ENCODE measurements around the gene ARPC5. TPM values are rescaled to one million over a fixed set of nuclear protein-coding genes. Genes with fewer than 3 reads are reported as not detected.

The ARPC5 gene
- total RNA-seq, 1 experiment from 2014 or later, result 104 TPM

- TF ChIP-seq, protein P1, sequence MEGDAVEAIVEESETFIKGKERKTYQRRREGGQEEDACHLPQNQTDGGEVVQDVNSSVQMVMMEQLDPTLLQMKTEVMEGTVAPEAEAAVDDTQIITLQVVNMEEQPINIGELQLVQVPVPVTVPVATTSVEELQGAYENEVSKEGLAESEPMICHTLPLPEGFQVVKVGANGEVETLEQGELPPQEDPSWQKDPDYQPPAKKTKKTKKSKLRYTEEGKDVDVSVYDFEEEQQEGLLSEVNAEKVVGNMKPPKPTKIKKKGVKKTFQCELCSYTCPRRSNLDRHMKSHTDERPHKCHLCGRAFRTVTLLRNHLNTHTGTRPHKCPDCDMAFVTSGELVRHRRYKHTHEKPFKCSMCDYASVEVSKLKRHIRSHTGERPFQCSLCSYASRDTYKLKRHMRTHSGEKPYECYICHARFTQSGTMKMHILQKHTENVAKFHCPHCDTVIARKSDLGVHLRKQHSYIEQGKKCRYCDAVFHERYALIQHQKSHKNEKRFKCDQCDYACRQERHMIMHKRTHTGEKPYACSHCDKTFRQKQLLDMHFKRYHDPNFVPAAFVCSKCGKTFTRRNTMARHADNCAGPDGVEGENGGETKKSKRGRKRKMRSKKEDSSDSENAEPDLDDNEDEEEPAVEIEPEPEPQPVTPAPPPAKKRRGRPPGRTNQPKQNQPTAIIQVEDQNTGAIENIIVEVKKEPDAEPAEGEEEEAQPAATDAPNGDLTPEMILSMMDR (IDR thresholded peaks at IDR 0.05), result no peak
- TF ChIP-seq SIN3A (IDR thresholded peaks at IDR 0.05; ENCODE audit: borderline replicate concordance, insufficient read depth, low read depth, low read length) (no peak), TCF7L2 (IDR thresholded peaks at IDR 0.05; ENCODE audit: low read depth, low read length) (no peak), POLR2AphosphoS5 (IDR thresholded peaks at IDR 0.05; ENCODE audit: low read depth, low read length) (no peak)
- TF ChIP-seq, protein P2, sequence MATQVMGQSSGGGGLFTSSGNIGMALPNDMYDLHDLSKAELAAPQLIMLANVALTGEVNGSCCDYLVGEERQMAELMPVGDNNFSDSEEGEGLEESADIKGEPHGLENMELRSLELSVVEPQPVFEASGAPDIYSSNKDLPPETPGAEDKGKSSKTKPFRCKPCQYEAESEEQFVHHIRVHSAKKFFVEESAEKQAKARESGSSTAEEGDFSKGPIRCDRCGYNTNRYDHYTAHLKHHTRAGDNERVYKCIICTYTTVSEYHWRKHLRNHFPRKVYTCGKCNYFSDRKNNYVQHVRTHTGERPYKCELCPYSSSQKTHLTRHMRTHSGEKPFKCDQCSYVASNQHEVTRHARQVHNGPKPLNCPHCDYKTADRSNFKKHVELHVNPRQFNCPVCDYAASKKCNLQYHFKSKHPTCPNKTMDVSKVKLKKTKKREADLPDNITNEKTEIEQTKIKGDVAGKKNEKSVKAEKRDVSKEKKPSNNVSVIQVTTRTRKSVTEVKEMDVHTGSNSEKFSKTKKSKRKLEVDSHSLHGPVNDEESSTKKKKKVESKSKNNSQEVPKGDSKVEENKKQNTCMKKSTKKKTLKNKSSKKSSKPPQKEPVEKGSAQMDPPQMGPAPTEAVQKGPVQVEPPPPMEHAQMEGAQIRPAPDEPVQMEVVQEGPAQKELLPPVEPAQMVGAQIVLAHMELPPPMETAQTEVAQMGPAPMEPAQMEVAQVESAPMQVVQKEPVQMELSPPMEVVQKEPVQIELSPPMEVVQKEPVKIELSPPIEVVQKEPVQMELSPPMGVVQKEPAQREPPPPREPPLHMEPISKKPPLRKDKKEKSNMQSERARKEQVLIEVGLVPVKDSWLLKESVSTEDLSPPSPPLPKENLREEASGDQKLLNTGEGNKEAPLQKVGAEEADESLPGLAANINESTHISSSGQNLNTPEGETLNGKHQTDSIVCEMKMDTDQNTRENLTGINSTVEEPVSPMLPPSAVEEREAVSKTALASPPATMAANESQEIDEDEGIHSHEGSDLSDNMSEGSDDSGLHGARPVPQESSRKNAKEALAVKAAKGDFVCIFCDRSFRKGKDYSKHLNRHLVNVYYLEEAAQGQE (IDR thresholded peaks at IDR 0.05; ENCODE audit: insufficient read depth in 1 of 2, low read depth in 2 of 2, low read length in 1 of 2), result no peak
- Histone ChIP-seq H3K4me1 (ENCODE audit: control insufficient read depth, insufficient read depth, low read length) (no peaks in the 10 kb centered on the region), H3K27ac (ENCODE audit: low read length) (no peak overlapping the region), H3K9me3 (ENCODE audit: control insufficient read depth, insufficient read depth, low read depth, low read length) (no peaks in the 10 kb centered on the region), H3K4me3 (ENCODE audit: low read depth in 2 of 2, low read length in 2 of 2) (no peak overlapping the region), H3K36me3 (ENCODE audit: control insufficient read depth, insufficient read depth, low read length) (no peaks in the 10 kb centered on the region), H3K27me3 (ENCODE audit: control insufficient read depth, insufficient read depth, low read length) (no peaks in the 10 kb centered on the region)
- ATAC-seq, result no peak
- no peak for DNase-seq (ENCODE audit: low read depth, low spot score)
- no TSS peak for BruUV-seq (replicated peaks)
- intact Hi-C loops (cut with micrococcal nuclease; ENCODE audit: unreplicated experiment), result no loop called here
- CTCF ChIA-PET, result no interaction called here
- in situ Hi-C loops (cut with HindIII; ENCODE audit: low pct_unique_long_range_greater_than_20kb, low sequenced_read_pairs), result no loop called here
- POLR2A ChIA-PET, result no interaction called here
Observed at GRCh38 chr1:183572721-183573120, 62.9 kb downstream of the ARPC5 start.

GRCh38 chr1:183571678-183572268 lies 63.8 kb downstream of the ARPC5 start:
- no peak overlapping the region for H3K27ac ChIP-seq (ENCODE audit: low read length)
- in situ Hi-C loops (cut with HindIII; ENCODE audit: low pct_unique_long_range_greater_than_20kb, low sequenced_read_pairs), result no loop called here
- no peaks in the 10 kb centered on the region for H3K9me3 ChIP-seq (ENCODE audit: control insufficient read depth, insufficient read depth, low read depth, low read length)
- no peaks in the 10 kb centered on the region for H3K27me3 ChIP-seq (ENCODE audit: control insufficient read depth, insufficient read depth, low read length)
- ChIA-PET POLR2A (no interaction called here), CTCF (interaction anchor here (0.5 kb wide), 1 partner anchor 9 kb away, joined by 4 read pairs; no protein-coding TSS in a partner anchor)
- DNase-seq (ENCODE audit: low read depth, low spot score) (no peak), ATAC-seq (no peak)
- TF ChIP-seq, protein P2 (IDR thresholded peaks at IDR 0.05; ENCODE audit: insufficient read depth in 1 of 2, low read depth in 2 of 2, low read length in 1 of 2), result no peak
- TF ChIP-seq POLR2AphosphoS5 (IDR thresholded peaks at IDR 0.05; ENCODE audit: low read depth, low read length) (no peak), SIN3A (IDR thresholded peaks at IDR 0.05; ENCODE audit: borderline replicate concordance, insufficient read depth, low read depth, low read length) (no peak), TCF7L2 (IDR thresholded peaks at IDR 0.05; ENCODE audit: low read depth, low read length) (no peak)
- TF ChIP-seq, protein P1 (IDR thresholded peaks at IDR 0.05), result no peak
- H3K4me3 ChIP-seq (ENCODE audit: low read depth in 2 of 2, low read length in 2 of 2), result no peak overlapping the region
- intact Hi-C loops (cut with micrococcal nuclease; ENCODE audit: unreplicated experiment), result no loop called here
- H3K4me1 ChIP-seq (ENCODE audit: control insufficient read depth, insufficient read depth, low read length), result no peaks in the 10 kb centered on the region
- no peaks in the 10 kb centered on the region for H3K36me3 ChIP-seq (ENCODE audit: control insufficient read depth, insufficient read depth, low read length)
- BruUV-seq (replicated peaks), result no TSS peak
